D341Med (cell line): ENCODE results near the gene OASL.
A peak's percentile ranks its signal among the peaks of the same experiment; 100 is the strongest.

Source experiments
- DNase-seq: peaks from one replicate; pipeline ENCODE4 v3.0.0; 2012; ENCODE audit warnings: low spot score

Gene OASL

GRCh38 chr12:121015825-121016766 lies 22.9 kb downstream of the OASL start, which contains the start of gene C12orf43:
TSS of gene C12orf43 (minus strand) at chr12:121016487. CDS start at chr12:121016474, 13 bp downstream.
- peak; percentile 94 for DNase-seq

GRCh38 chr12:121013715-121014114 lies 25.3 kb downstream of the OASL start:
- no peak for DNase-seq

GRCh38 chr12:121011820-121012219 lies 27.2 kb downstream of the OASL start:
- DNase-seq = no peak

- no peak for DNase-seq
Measured at GRCh38 chr12:121010860-121011259, 28.2 kb downstream of the OASL start.

- peak; percentile 64 for DNase-seq
Measured at GRCh38 chr12:121009741-121010140, 29.3 kb downstream of the OASL start.

DNA sequence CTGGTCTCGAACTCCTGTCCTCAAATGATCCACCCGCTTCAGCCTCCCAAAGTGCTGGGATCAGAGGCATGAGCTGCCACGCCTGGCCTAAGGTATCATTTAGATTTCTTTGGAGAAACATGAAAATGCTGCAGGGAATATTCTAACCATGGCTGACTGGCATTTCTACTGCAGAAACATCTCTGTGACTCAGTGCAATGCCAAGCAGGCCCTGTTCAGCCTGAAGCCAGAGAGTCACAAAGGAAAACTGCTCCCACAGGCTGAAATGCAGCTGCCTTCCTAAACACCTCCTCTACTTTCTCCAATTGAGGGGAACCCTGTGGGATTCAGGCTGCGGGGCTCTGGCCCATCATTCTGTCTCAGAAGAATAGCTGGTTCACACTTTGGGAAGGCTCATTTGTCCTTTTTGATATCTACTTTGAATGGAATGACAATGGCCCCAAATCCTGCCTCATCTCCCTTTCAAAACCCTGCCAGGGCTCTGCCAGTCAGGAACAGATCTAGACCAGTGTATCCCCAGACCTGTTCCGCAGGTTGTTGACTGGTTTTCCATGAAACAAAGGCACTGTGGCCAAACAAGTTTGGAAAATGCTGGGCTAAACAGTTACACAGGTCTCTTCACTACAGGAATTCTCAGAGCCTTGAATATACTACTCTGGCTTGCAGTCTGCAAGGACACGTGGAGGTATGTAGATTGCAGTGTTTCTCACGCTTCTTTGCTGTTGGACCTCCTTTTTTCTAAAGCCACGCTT lies 30.5 kb downstream of the OASL start:
- no peak for DNase-seq

DNA sequence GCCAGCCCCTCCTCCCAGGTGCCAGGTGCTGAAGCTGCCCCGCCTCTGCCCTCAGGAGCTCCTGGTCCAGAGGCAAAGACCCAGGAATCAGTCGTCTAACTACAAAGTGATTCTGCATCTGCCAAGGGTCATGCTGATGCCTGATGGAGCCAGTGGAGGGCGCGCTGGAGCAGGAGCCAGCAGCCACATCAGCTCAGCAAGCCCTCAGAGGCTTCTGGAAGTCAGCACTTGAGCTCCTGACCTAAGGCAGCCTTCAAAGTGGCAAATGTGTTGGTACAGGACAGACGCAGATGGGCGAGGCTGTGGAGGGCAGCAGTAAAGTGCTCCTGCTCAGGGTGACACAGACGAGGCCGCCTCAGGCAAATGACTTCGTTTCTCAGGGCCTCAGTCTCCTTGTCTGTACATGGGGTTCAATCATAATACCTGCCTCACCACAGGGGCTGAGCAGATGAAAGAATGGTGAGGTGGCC lies 33.7 kb downstream of the OASL start:
- peak; percentile 73 for DNase-seq

DNA sequence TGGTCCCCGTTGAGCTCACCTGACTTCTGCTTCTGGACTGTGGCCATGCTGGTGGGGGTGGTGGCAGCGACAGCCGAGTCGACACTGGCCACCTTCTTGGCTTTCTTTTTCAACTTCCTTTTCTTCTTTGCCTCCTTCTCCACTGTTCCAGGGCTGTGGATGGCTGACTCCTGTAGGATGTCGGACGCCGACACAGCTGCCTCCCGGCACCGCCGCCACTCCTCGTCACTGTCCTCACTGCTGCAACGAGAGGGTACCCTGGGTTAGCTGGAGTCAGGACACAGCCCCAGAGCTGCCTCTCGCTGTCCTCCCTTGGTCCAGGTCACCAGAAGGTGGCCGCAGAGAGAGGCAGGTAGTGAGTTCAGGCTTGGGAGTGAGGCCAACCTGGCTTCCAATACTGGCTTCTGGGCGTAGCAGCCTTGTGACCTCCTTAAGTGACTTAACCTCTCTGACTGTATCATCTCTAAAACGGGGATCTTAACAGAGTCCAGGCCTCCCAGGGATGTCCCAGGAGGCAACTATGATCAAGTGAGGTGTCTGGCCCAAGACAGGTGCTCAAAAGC lies 34.7 kb downstream of the OASL start:
- no peak for DNase-seq

DNA sequence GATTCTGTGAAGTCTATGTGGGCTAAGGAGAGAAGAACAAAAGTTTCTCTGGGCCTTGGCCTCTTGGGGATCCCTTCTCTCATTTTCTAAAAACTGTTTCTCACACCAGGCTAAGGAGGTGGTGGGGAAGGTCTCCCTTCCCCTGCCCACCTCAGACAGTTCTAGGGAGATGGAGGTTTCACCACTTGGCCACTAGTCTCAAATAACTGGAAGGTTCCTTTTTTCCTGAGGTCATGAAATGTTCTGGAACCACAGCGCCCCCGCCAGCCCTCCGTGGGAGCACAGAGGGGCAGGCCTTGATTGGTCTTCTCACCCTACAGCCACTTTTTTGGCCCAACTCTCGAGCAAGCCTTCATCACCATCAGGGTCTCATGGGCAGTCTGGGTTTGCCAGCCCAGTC lies 35.4 kb downstream of the OASL start:
- DNase-seq = no peak

GRCh38 chr12:121001841-121002483 lies 37.1 kb downstream of the OASL start:
- DNase-seq = no peak

DNA sequence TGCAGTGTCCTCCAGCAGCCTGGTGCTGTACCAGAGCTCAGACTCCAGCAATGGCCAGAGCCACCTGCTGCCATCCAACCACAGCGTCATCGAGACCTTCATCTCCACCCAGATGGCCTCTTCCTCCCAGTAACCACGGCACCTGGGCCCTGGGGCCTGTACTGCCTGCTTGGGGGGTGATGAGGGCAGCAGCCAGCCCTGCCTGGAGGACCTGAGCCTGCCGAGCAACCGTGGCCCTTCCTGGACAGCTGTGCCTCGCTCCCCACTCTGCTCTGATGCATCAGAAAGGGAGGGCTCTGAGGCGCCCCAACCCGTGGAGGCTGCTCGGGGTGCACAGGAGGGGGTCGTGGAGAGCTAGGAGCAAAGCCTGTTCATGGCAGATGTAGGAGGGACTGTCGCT lies 38.0 kb downstream of the OASL start:
- no peak for DNase-seq

GRCh38 chr12:121000530-121000929 lies 38.5 kb downstream of the OASL start:
- DNase-seq = no peak

- no peak for DNase-seq
Measured at GRCh38 chr12:120999191-121000120, 39.6 kb downstream of the OASL start.

DNA sequence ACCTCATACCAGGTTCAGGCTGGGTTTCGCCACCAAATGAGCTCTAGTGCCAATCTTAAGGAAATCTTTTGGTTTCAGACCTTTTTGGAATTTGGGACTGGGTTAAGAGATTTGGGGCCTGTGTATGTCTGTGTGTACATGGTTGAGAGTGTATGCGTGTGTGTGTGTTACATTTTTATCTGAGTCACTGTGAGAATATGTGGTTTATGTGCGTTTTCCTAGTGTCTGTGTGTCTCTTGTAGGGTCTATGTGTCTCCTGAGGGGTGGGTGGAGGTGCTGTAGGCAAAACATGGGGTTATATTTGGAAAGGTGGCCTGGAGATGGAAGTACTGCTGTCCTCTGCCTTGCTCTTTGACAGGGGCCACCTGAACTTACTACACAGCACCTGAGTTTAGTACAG lies 40.6 kb downstream of the OASL start:
- DNase-seq = no peak

DNA sequence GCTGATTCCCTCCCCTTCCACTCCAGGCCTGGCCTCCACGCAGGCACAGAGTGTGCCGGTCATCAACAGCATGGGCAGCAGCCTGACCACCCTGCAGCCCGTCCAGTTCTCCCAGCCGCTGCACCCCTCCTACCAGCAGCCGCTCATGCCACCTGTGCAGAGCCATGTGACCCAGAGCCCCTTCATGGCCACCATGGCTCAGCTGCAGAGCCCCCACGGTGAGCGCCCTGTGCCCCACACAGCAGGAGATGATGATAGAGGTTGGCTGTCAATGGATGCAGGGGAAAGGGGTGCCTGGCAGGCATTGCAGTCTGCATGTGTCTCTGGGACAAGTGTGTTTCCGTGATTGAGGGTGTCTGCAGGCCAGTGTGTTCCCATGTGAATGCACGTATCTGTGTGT lies 41.6 kb downstream of the OASL start:
- DNase-seq = no peak

DNA sequence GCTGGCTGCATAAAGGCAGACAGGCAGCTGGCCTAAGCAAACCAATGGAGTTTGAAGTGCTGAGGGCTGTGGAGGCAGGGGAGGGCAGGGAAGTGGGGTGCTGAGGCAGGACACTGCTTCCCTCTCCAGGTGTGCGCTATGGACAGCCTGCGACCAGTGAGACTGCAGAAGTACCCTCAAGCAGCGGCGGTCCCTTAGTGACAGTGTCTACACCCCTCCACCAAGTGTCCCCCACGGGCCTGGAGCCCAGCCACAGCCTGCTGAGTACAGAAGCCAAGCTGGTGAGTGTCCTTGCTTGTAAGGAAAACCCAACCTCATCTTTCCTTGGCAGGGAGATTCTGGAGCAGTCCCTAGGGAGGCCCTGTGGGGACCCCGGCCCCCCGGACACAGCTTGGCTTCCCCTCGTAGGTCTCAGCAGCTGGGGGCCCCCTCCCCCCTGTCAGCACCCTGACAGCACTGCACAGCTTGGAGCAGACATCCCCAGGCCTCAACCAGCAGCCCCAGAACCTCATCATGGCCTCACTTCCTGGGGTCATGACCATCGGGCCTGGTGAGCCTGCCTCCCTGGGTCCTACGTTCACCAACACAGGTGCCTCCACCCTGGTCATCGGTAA lies 42.8 kb downstream of the OASL start:
- no peak for DNase-seq

- DNase-seq = no peak
Measured at GRCh38 chr12:120994589-120995337, 44.3 kb downstream of the OASL start.

- DNase-seq = no peak
Measured at GRCh38 chr12:120994059-120994458, 45.0 kb downstream of the OASL start.

- DNase-seq = no peak
Measured at GRCh38 chr12:120993496-120993895, 45.5 kb downstream of the OASL start.

DNA sequence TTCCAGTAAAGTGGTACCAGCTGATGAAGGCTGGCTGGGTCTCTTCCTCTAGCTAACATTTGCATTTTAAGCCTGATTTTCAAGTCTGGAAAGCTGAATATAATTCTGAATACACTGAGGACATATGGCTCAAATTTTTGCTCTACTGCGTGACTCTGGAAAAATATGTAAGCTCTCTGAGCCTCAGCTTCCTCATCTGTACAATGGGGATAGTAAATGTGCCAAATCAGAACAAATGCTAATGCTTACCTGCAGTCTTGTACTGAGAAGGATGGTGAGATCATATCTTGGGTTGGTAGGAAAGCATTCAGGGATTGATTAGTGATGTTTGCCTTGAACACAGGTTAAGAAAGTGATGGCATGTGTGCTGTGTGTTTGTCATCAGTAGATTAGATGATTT lies 46.1 kb downstream of the OASL start:
- no peak for DNase-seq
